Motor neuron (in vitro differentiated cells): Measurements from ENCODE around the gene SPRYD4. TPM values are rescaled to one million over a fixed set of nuclear protein-coding genes. Genes with fewer than 3 reads are reported as not detected.
A peak's percentile ranks its signal among the peaks of the same experiment; 100 is the strongest.

ENCODE experiments used
- ATAC-seq, 8 experiments: fragments of 200-7000 bp; cut with Tn5 transposase; replicated peaks in 6 of 8; 2 replicates each; pipeline ENCODE4 v1.8.0; 2021; ENCODE audit warnings: mild to moderate bottlenecking in 8 of 8, moderate library complexity in 8 of 8
- H3K27ac ChIP-seq, 2 donors: fragments of 250-450 bp; sonication (Bioruptor Pico); 2 replicates each; pipeline ENCODE4 v1.9.0; 2021; ENCODE audit warnings: antibody characterized with exemption in 2 of 2, mild to moderate bottlenecking in 2 of 2, moderate library complexity in 1 of 2
- H3K4me1 ChIP-seq, 2 donors: fragments of 250-450 bp; sonication (Bioruptor Pico); replicated peaks in 1 of 2; 2 replicates each; pipeline ENCODE4 v1.6.1; 2021; ENCODE audit warnings: antibody characterized with exemption in 2 of 2, mild to moderate bottlenecking in 2 of 2, moderate library complexity in 1 of 2
- H3K4me3 ChIP-seq, 5 donors: fragments of 250-450 bp; sonication (Bioruptor Pico); 2 replicates each; pipeline ENCODE4 v1.9.0; 2021; ENCODE audit warnings: antibody characterized with exemption in 5 of 5, mild to moderate bottlenecking in 5 of 5, moderate library complexity in 4 of 5
- WGBS, 10 experiments: fragments of 450-650 bp; shearing (Covaris generic); methylation state at CpG; one replicate each; pipeline ENCODE4 v1.0.0; 2022; 5-methylcytosine and 5-hydroxymethylcytosine counted together
- in situ Hi-C, 9 experiments: fragments of 400-800 bp; cut with MboI; loops; one replicate each; pipeline ENCODE4 v1.15.0; 2021; ENCODE audit warnings: low sequenced_read_pairs in 9 of 9, low pct_unique_long_range_greater_than_20kb in 2 of 9; ENCODE audit not compliant: unreplicated experiment in 9 of 9
- total RNA-seq, 8 experiments: library from RNA; unstranded; fragments of 300-600 nt; gene quantifications; 2 replicates each; pipeline versions ENCODE4 v1.2.3 to v1.2.4, GENCODE V29; 2022

The SPRYD4 gene
- total RNA-seq, 8 experiments from 2014 or later, result 1.3 to 8.5 (median 2.2) TPM

DNA sequence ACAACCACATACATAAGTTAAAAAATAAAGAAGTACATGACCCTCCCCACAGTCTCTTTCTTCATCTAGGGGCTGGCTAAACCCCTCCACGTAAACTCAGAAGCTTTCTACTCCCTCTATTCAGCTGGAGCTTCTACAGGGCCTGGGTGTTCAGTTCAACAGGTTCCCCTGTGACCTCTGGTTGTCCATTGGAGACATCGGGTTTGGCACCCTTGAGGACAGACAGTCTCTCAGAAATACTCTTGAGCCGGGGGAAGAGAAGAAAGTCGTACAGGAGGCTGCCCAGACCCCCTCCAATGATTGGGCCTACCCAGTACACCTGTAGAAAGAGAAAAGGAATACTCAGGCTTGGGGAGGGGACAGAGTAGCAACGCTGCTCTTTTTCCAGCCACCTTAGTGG is 17.2 kb upstream of the SPRYD4 start:
- ATAC-seq, result no peak
- WGBS, 10 experiments, result 29 to 100% (median 67%) methylated on average over 1 to 5 of the region's 5 CpGs; no CpG with 5 or more reads in 2 of the 10 experiments
- peaks cover 3 to 4% of the 10 kb centered on the region in 2 donors for H3K4me1 ChIP-seq
- in situ Hi-C loops, result loop anchor here in 2 of 9 experiments (25.0 kb wide), 1 partner anchor 89 kb away; the partner anchor contains the start of genes APOF (in 2 of the 2) and STAT2 (in 2 of the 2)
- H3K4me3 ChIP-seq, result no peak overlapping the region
- no peak overlapping the region for H3K27ac ChIP-seq

DNA sequence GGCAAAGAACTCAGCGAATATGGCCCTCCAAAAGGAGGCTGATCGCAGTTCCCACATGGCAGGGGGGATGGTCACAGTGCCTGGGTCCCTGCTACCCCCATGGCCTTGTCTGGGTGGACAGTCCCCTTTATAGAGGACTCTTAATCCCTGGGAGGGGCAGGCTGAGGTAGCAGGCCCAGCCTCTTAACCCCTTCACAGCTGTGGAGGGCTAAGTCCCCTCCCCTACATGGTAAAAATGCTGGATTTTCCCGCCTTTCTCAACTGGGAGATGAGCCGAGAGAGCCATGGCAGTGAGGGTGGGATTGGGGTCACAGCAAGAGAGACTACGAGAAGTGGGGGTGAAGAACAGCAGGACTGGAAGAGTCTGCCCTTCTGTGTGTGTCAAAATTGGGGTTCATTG is 13.8 kb upstream of the SPRYD4 start, which contains the start of gene MIP:
MIP (minus strand) TSS at position 101 of the 400 bp plus-strand sequence; CDS start at position 57, 44 bp downstream.
- no peak within 1 kb of the TSS for H3K4me3 ChIP-seq
- no peak for ATAC-seq
- in situ Hi-C loops, result loop anchor here in 2 of 9 experiments (25.0 kb wide), 1 partner anchor 92 kb away; the partner anchor contains the start of genes APOF (in 2 of the 2) and STAT2 (in 2 of the 2)
- peaks cover 0 to 3% of the 10 kb centered on the region in 2 donors for H3K4me1 ChIP-seq
- 40 to 100% (median 92%) methylated on average over 1 to 4 of the region's 5 CpGs; no CpG with 5 or more reads in 5 of the 10 experiments for WGBS, 10 experiments
- H3K27ac ChIP-seq, result no peak within 1 kb of the TSS

GRCh38 chr12:56457817-56458216 is 10.6 kb upstream of the SPRYD4 start:
- Histone ChIP-seq H3K4me3 (no peak overlapping the region), H3K4me1 (peaks cover 6 to 7% of the 10 kb centered on the region in 2 donors), H3K27ac (no peak overlapping the region)
- WGBS, 10 experiments, result 60 to 100% (median 90%) methylated on average over 1 to 4 of the region's 4 CpGs; no CpG with 5 or more reads in 1 of the 10 experiments
- ATAC-seq, result peak in 1 of 8 experiments; percentile 23
- in situ Hi-C loops, result loop anchor here in 2 of 9 experiments (25.0 kb wide), 1 partner anchor 96 kb away; the partner anchor contains the start of genes APOF (in 2 of the 2) and STAT2 (in 2 of the 2)

- in situ Hi-C loops, result loop anchor here in 3 of 9 experiments (10.0 to 25.0 kb wide), 2 partner anchors 99 to 337 kb away; partner anchors contain the start of genes APOF (in 2 of the 3), STAT2 (in 2 of the 3) and ESYT1 (in 1 of the 3)
- WGBS, 10 experiments, result 65 to 100% (median 96%) methylated on average over 3 to 10 of the region's 11 CpGs
- H3K4me1 ChIP-seq, result peaks cover 8 to 17% of the 10 kb centered on the region in 2 donors
- peak in 3 of 8 experiments; percentile 15 to 72 (median 58) for ATAC-seq
- H3K27ac ChIP-seq, result no peak overlapping the region
- H3K4me3 ChIP-seq, result no peak overlapping the region
Measured at GRCh38 chr12:56461235-56462159, 6.9 kb upstream of the SPRYD4 start.

- in situ Hi-C loops, result loop anchor here in 3 of 9 experiments (10.0 to 25.0 kb wide), 2 partner anchors 100 to 338 kb away; partner anchors contain the start of genes APOF (in 2 of the 3), STAT2 (in 2 of the 3) and ESYT1 (in 1 of the 3)
- no peak overlapping the region for H3K4me3 ChIP-seq
- ATAC-seq, result peak in 5 of 8 experiments; percentile 67 to 83 (median 77)
- H3K4me1 ChIP-seq, result peaks cover 8 to 17% of the 10 kb centered on the region in 2 donors
- H3K27ac ChIP-seq, result peak overlapping the region; percentile 2 to 35
Measured at GRCh38 chr12:56462565-56462964, 5.8 kb upstream of the SPRYD4 start.

DNA sequence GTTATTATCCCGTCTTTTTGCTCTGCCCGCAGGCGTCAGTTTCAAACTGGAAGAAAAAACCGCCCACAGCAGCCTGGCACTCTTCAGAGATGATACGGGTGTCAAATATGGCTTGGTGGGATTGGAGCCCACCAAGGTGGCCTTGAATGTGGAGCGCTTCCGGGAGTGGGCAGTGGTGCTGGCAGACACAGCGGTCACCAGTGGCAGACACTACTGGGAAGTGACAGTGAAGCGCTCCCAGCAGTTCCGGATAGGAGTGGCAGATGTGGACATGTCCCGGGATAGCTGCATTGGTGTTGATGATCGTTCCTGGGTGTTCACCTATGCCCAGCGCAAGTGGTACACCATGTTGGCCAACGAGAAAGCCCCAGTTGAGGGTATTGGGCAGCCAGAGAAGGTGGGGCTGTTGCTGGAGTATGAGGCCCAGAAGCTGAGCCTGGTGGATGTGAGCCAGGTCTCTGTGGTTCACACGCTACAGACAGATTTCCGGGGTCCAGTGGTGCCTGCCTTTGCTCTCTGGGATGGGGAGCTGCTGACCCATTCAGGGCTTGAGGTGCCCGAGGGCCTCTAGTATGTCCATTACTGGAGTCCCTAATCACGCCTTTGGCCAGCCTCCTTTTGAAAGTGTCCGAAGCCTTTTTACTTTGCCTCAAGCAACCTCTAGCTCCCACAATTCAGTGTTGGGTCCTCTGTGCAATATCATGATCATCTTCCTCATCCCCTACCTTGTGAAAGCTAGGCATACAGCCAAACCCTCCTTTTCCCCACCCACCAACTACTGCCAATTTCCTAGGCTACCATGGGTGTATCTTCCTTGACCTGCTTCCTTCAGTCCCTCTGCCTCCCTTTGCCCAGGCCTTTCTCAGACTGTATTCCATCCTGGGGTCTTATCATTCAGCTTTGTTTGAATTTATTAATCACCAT is 891 bp downstream of the SPRYD4 start:
- in situ Hi-C loops, result loop anchor here in 3 of 9 experiments (10.0 to 25.0 kb wide), 2 partner anchors 107 to 344 kb away; partner anchors contain the start of genes APOF (in 2 of the 3), STAT2 (in 2 of the 3) and ESYT1 (in 1 of the 3)
- H3K4me3 ChIP-seq, result peak overlapping the region; percentile 83 to 89 (median 86)
- ATAC-seq, result peak; percentile 1 to 55 (median 6)
- peak overlapping the region; percentile 85 to 87 for H3K27ac ChIP-seq
- WGBS, 10 experiments, result 0 to 75% (median 38%) methylated on average over 2 to 12 of the region's 19 CpGs; no CpG with 5 or more reads in 4 of the 10 experiments
- peaks cover 5 to 6% of the 10 kb centered on the region in 2 donors for H3K4me1 ChIP-seq

DNA sequence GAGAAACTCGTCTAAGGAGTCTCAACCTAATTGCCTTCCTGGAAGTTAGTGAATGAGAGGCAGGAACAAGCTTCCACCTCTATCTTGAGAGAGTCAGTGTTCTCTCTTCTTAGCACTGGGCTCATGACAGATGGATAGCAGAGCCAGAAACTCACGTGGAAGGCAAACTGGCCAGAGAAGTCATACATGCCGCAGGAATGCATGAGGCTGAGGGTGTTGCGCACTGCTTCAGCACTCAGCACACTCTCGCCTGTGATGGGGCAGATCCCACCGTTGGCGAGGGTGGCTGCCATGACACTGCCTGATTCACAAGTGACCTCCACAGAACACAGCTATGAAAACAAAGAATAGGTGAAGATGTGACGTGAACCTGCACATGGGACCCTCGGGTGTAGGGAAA is 6.0 kb downstream of the SPRYD4 start:
- in situ Hi-C loops, result loop anchor here in 2 of 9 experiments (25.0 kb wide), 1 partner anchor 112 kb away; the partner anchor contains the start of genes APOF (in 2 of the 2) and STAT2 (in 2 of the 2)
- Histone ChIP-seq H3K27ac (no peak overlapping the region), H3K4me1 (peaks cover 3% of the 10 kb centered on the region in 2 donors), H3K4me3 (no peak overlapping the region)
- ATAC-seq, result no peak
- WGBS, 10 experiments, result 56 to 95% (median 87%) methylated on average over 2 to 6 of the region's 9 CpGs; no CpG with 5 or more reads in 4 of the 10 experiments

DNA sequence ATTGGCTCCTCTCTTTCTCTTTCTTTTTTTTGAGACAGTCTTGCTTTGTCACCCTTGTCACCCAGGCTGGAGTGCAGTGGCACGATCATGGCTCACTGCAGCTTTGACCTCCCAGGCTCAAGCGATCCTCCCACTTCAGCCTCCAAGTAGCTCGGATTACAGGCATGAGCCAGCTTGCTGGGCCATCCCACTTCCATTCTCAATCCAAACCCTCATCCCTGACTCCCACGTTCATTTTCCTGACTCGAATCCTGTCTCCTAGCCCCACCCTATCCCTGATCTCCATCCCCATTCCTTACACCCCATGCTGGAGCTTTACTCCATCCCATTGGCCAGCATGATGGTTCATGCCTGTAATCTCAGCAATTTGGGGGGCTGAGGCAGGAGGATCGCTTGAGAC is 7.8 kb downstream of the SPRYD4 start:
- no peak overlapping the region for H3K4me3 ChIP-seq
- no peak for ATAC-seq
- 20 to 100% (median 100%) methylated on average over 1 to 3 of the region's 6 CpGs; no CpG with 5 or more reads in 4 of the 10 experiments for WGBS, 10 experiments
- H3K4me1 ChIP-seq, result no peaks in the 10 kb centered on the region
- in situ Hi-C loops, result no loop called here
- no peak overlapping the region for H3K27ac ChIP-seq

DNA sequence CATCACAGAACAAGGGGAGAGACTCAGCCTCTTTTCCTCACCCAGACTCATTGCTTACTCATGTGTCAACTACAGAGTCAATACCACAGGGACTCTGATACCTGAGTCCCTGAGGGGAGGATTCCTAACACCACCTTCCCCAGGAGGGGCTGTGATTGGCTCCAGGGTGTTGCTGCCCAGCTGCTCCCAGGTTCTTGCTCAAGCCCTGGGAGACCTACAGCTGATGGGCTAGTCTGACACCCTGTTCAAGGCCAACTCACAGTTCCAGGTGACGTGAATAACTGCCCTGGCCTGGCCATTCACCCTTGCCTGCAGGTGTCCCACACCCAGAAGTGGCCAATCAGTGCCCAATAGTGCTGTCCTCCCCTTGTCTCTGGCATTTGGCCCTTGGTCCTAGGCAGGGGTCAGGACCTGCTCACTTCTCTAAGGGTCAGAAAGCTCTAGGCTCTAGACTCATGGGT is 8.6 kb downstream of the SPRYD4 start:
- in situ Hi-C loops, result no loop called here
- WGBS, 10 experiments, result 100% methylated on average over 1 of the region's 1 CpG; no CpG with 5 or more reads in 9 of the 10 experiments
- Histone ChIP-seq H3K4me3 (no peak overlapping the region), H3K4me1 (no peaks in the 10 kb centered on the region), H3K27ac (no peak overlapping the region)
- ATAC-seq, result peak in 1 of 8 experiments; percentile 14

DNA sequence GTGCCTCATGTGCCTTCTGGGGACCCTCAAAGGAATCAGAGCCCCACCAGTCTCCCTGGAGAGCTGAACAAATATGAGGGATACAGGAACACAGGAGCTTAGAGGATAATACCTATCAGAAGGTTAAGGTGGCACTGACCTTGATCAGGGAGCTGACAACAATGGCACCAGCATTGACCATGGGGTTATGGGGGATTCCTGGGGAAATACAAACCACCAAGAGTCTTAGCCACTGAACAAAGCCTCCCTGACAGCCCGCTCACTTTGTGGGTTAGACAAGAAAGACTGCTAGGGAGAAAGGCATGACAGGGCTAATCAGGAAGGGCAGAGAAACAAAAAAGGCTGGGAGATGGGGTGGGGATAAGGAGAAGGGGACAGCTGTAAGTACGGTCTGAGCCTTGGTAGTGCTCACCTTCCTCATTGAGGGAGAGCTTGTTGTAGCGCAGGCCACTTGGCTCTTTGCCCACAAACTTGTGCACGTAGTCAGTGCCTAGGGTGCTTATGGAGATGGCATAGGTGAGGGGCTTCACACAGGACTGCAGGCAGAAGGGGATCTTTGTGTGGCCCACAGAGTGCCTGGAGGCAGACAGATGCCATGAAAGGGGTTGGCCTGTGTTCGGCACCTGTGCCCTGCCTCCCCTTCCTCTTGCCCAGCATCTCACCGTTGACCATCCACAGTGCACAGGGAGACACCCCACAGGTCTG is 9.3 kb downstream of the SPRYD4 start:
- 82 to 100% (median 85%) methylated on average over 1 to 6 of the region's 6 CpGs; no CpG with 5 or more reads in 2 of the 10 experiments for WGBS, 10 experiments
- peak in 1 of 8 experiments; percentile 9 for ATAC-seq

DNA sequence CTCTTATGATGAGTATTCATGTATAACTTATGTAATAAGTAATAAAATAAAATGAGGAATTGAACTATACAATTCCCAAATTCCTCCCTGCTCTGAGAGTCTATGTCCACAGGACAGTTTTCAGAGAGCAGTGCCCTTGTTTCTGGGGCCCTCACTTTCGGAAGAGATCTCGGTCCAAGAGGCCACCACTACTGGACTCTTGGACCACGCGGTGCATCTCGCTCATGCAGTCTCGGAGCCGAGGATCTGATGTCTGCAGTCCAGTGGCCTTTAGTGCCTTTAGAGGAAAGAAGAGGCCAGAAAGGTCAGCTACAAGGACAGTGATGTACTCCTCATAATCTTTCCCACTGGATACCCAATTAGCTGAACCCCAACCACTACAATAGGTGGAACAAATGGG is 11.2 kb downstream of the SPRYD4 start:
- ATAC-seq, result no peak
- Histone ChIP-seq H3K4me1 (no peaks in the 10 kb centered on the region), H3K4me3 (no peak overlapping the region), H3K27ac (no peak overlapping the region)
- 60 to 100% (median 100%) methylated on average over 3 to 6 of the region's 7 CpGs; no CpG with 5 or more reads in 4 of the 10 experiments for WGBS, 10 experiments
- in situ Hi-C loops, result no loop called here

More for the DNA sequence above, 9.3 kb downstream of the SPRYD4 start:
- no peak overlapping the region for H3K4me3 ChIP-seq
- H3K4me1 ChIP-seq, result no peaks in the 10 kb centered on the region
- in situ Hi-C loops, result no loop called here
- no peak overlapping the region for H3K27ac ChIP-seq
